Hepatocyte (in vitro differentiated cells): ENCODE results near the gene LHFPL3. TPM values are rescaled to one million over a fixed set of nuclear protein-coding genes. Genes with fewer than 3 reads are reported as not detected.

Experiments used
- DNase-seq: peaks from one replicate; pipeline ENCODE4 v3.0.0-alpha.2; 2016; ENCODE audit warnings: low spot score
- H2AFZ ChIP-seq: fragments of 200-600 bp; sonication (generic); 2 replicates; pipeline ENCODE4 v1.6.0; 2016; ENCODE audit warnings: antibody characterized with exemption, mild to moderate bottlenecking
- H3K27ac ChIP-seq: fragments of 200-600 bp; sonication (generic); 2 replicates; pipeline ENCODE4 v1.5.1; 2016; ENCODE audit warnings: mild to moderate bottlenecking
- H3K27me3 ChIP-seq: fragments of 200-600 bp; sonication (generic); 2 replicates; pipeline ENCODE4 v1.6.1; 2016
- H3K36me3 ChIP-seq: fragments of 200-600 bp; sonication (generic); replicated peaks from 2 replicates; pipeline ENCODE4 v1.5.1; 2016; ENCODE audit warnings: low read depth; ENCODE audit not compliant: insufficient read depth
- H3K4me1 ChIP-seq: fragments of 200-600 bp; sonication (generic); 2 replicates; pipeline ENCODE4 v1.5.1; 2016; ENCODE audit warnings: mild to moderate bottlenecking, moderate library complexity; ENCODE audit not compliant: insufficient read depth
- H3K4me2 ChIP-seq: fragments of 200-600 bp; sonication (generic); 2 replicates; pipeline ENCODE4 v1.6.0; 2016
- H3K4me3 ChIP-seq: fragments of 200-600 bp; sonication (generic); 2 replicates; pipeline ENCODE4 v1.5.1; 2016; ENCODE audit warnings: mild to moderate bottlenecking
- H3K79me2 ChIP-seq: fragments of 200-600 bp; sonication (generic); 2 replicates; pipeline ENCODE4 v1.6.0; 2017; ENCODE audit warnings: mild to moderate bottlenecking
- H3K9me2 ChIP-seq: fragments of 200-600 bp; sonication (generic); replicated peaks from 2 replicates; pipeline ENCODE4 v1.6.0; 2017; ENCODE audit warnings: mild to moderate bottlenecking; ENCODE audit not compliant: insufficient read depth
- H3K9me3 ChIP-seq: fragments of 200-600 bp; sonication (generic); 2 replicates; pipeline ENCODE4 v1.5.1; 2016; ENCODE audit warnings: low read depth, mild to moderate bottlenecking
- H4K20me1 ChIP-seq: fragments of 200-600 bp; sonication (generic); 2 replicates; pipeline ENCODE4 v1.6.0; 2016; ENCODE audit warnings: mild to moderate bottlenecking; ENCODE audit not compliant: insufficient read depth, poor library complexity, severe bottlenecking
- CTCF ChIP-seq: fragments of 200-600 bp; sonication (generic); IDR thresholded peaks from 2 replicates; pipeline ENCODE4 v1.5.1; 2016; ENCODE audit warnings: antibody characterized with exemption, mild to moderate bottlenecking; ENCODE audit not compliant: poor library complexity
- EZH2 ChIP-seq: fragments of 200-600 bp; sonication (generic); IDR thresholded peaks from 2 replicates; pipeline ENCODE4 v1.6.1; 2016; ENCODE audit warnings: antibody characterized with exemption, mild to moderate bottlenecking, borderline replicate concordance
- EZH2phosphoT487 ChIP-seq: fragments of 200-600 bp; sonication (generic); IDR thresholded peaks from one replicate; pipeline ENCODE4 v1.6.1; 2018; ENCODE audit warnings: antibody characterized with exemption, mild to moderate bottlenecking, low read depth, moderate library complexity; ENCODE audit not compliant: unreplicated experiment, severe bottlenecking
- WGBS: methylation state at CpG from one replicate; pipeline ENCODE4 v1.1.6; 2016; ENCODE audit warnings: low lambda C conversion rate; ENCODE audit errors: missing lambda C conversion rate; 5-methylcytosine and 5-hydroxymethylcytosine counted together
- polyA plus RNA-seq: library from polyadenylated mRNA; unstranded; fragments of >200 nt; fragmentation: Nextera tagmentation; extraction: Ambion mirVana; gene quantifications from 2 replicates; pipeline ENCODE4 v1.2.1, GENCODE V29; 2016
- total RNA-seq: library from RNA; depleted of rRNA; stranded (reverse); fragments of >200 nt; gene quantifications from 2 replicates; pipeline ENCODE4 v1.2.3, GENCODE V29; 2014

LHFPL3 gene
- total and polyA plus RNA-seq, 2 experiments from 2014 or later: not detected

GRCh38 chr7:104814126-104814525 lies 485.7 kb downstream of the LHFPL3 start:
- Histone ChIP-seq H3K4me2 (no peak overlapping the region), H3K36me3 (no peaks in the 10 kb centered on the region), H3K27me3 (no peaks in the 10 kb centered on the region), H3K4me1 (no peaks in the 10 kb centered on the region), H3K27ac (no peak overlapping the region), H2AFZ (no peak overlapping the region), H4K20me1 (no peaks in the 10 kb centered on the region), H3K9me3 (no peaks in the 10 kb centered on the region), H3K9me2 (no peaks in the 10 kb centered on the region), H3K4me3 (no peak overlapping the region), H3K79me2 (no peaks in the 10 kb centered on the region)
- TF ChIP-seq EZH2phosphoT487 (no peak), CTCF (no peak), EZH2 (no peak)
- 88% methylated on average over 3 of the region's 3 CpGs for WGBS
- DNase-seq: no peak

GRCh38 chr7:104814671-104815400 lies 486.4 kb downstream of the LHFPL3 start:
- WGBS: 88% methylated on average over 17 of the region's 17 CpGs
- no peak overlapping the region for H3K4me3 ChIP-seq
- H3K36me3 ChIP-seq: no peaks in the 10 kb centered on the region
- no peaks in the 10 kb centered on the region for H4K20me1 ChIP-seq
- no peaks in the 10 kb centered on the region for H3K27me3 ChIP-seq
- H3K4me1 ChIP-seq: no peaks in the 10 kb centered on the region
- no peak for TF ChIP-seq EZH2phosphoT487
- TF ChIP-seq EZH2: no peak
- no peak for TF ChIP-seq CTCF
- H3K9me3 ChIP-seq: no peaks in the 10 kb centered on the region
- H3K79me2 ChIP-seq: no peaks in the 10 kb centered on the region
- DNase-seq: no peak
- H3K4me2 ChIP-seq: no peak overlapping the region
- H3K27ac ChIP-seq: no peak overlapping the region
- no peak overlapping the region for H2AFZ ChIP-seq
- no peaks in the 10 kb centered on the region for H3K9me2 ChIP-seq

- whole genome bisulfite sequencing: 61% methylated on average over 2 of the region's 2 CpGs
These were observed 488.1 kb downstream of the LHFPL3 start for GRCh38 chr7:104816537-104816936.

More at GRCh38 chr7:104816537-104816936, 488.1 kb downstream of the LHFPL3 start:
- no peak for DNase-seq
- no peak overlapping the region for H3K27ac ChIP-seq
- H2AFZ ChIP-seq: no peak overlapping the region
- H3K36me3 ChIP-seq: no peaks in the 10 kb centered on the region
- no peaks in the 10 kb centered on the region for H3K79me2 ChIP-seq
- no peaks in the 10 kb centered on the region for H3K9me3 ChIP-seq
- no peaks in the 10 kb centered on the region for H3K9me2 ChIP-seq
- H4K20me1 ChIP-seq: no peaks in the 10 kb centered on the region
- H3K4me3 ChIP-seq: no peak overlapping the region
- H3K4me1 ChIP-seq: no peaks in the 10 kb centered on the region
- H3K27me3 ChIP-seq: no peaks in the 10 kb centered on the region
- no peak overlapping the region for H3K4me2 ChIP-seq
- TF ChIP-seq CTCF (no peak), EZH2 (no peak), EZH2phosphoT487 (no peak)
